Measurements from ENCODE around the gene ITPA.
A peak's percentile ranks its signal among the peaks of the same experiment; 100 is the strongest.
"Not testable (repeated sequence)": the region's sequence is repeated elsewhere in the genome, so short reads cannot be mapped to it uniquely, and the experiment has no call there.

Gene ITPA

DNA sequence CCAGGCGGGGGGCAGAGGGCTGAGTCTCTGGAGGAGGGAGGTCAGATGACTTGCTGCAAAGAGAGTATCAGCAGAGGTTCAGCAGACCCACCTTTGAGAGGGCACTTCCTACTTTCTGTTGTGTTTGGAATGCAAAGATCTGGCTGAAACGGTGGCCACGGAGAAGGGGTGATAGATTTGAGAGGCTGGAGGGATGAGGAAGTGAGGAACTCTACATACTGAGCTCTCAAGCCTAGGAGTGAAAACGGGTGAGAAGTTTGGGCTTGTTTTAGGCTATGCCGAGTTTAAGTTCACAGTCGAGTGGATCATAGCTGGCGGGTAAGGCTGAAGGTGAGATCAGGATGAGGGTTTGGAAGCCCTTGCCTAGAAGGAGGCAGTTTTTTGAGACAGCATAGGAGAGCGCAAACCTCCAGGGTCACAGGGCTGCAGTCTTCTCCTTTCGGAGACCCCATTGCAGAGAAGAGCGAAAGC is 477 bp upstream of the ITPA start:
- FAIRE-seq: no peak
- no peak for DNase-seq (ENCODE audit: insufficient read length, low spot score)
- TF ChIP-seq, protein P1, sequence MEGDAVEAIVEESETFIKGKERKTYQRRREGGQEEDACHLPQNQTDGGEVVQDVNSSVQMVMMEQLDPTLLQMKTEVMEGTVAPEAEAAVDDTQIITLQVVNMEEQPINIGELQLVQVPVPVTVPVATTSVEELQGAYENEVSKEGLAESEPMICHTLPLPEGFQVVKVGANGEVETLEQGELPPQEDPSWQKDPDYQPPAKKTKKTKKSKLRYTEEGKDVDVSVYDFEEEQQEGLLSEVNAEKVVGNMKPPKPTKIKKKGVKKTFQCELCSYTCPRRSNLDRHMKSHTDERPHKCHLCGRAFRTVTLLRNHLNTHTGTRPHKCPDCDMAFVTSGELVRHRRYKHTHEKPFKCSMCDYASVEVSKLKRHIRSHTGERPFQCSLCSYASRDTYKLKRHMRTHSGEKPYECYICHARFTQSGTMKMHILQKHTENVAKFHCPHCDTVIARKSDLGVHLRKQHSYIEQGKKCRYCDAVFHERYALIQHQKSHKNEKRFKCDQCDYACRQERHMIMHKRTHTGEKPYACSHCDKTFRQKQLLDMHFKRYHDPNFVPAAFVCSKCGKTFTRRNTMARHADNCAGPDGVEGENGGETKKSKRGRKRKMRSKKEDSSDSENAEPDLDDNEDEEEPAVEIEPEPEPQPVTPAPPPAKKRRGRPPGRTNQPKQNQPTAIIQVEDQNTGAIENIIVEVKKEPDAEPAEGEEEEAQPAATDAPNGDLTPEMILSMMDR (IDR thresholded peaks at IDR 0.05; ENCODE audit: insufficient read depth, missing control alignments): no peak

DNA sequence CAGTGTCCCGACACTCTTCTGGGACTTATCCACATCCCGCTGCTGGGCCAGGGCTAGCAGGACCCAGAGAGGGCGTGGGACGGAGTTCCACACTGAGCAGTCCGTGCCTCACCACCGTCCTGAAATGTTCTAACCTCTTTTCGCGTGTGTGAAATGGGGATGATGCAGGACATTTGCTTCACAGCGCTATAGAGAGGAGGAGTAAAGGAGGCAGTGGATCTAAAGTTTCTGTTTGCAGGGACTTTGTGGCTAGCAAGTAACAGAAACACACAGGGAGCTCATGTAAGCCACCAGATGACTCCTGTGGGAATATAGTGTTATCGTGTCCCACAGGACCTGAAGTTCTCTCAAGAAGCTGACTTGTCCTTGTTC is 634 bp downstream of the ITPA start:
- TF ChIP-seq, protein P1 (IDR thresholded peaks at IDR 0.05; ENCODE audit: insufficient read depth, missing control alignments): no peak
- no peak for DNase-seq (ENCODE audit: insufficient read length, low spot score)
- FAIRE-seq: no peak

DNA sequence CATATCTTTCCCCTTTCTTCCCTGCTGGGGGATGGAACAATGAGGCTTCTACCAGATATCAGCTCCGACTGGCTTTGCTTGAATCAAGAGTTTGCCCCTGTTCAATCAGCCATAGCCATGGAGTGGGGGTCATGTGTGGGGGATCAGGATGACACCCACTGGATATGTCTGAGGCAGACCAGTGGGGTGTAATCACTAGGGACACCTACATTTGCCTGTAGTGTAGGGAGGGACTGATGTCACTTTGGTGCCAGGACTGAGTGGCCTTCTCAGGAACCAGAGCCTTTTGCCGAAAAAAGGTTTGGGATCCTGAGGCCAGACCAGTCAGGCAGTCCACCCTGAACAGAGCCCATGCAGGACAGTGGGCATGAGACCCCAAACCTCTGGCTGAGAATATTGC is 1.0 kb downstream of the ITPA start:
- FAIRE-seq (no peak), DNase-seq (ENCODE audit: insufficient read length, low spot score) (no peak)
- TF ChIP-seq, protein P1 (IDR thresholded peaks at IDR 0.05; ENCODE audit: insufficient read depth, missing control alignments): no peak

DNA sequence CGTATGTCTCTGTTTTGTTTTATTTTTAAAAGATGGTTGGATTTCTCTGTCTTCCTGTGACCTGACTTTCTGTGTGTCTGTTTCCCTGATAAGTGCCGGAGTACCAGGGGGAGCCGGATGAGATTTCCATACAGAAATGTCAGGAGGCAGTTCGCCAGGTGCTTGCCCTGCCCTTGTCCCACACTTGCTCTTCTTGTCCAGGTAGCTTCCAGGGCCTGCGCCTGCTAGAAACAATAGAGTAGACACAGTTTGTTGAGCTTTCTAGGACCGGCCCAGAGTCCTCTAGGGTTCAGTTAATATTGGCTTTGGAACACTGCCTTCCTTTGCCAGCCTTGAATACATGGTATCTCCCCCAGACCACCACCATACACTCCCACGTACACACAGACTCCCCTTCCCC is 3.9 kb downstream of the ITPA start:
- DNase-seq (ENCODE audit: insufficient read length, low spot score) (no peak), FAIRE-seq (no peak)
- TF ChIP-seq, protein P1 (IDR thresholded peaks at IDR 0.05; ENCODE audit: insufficient read depth, missing control alignments): no peak

DNA sequence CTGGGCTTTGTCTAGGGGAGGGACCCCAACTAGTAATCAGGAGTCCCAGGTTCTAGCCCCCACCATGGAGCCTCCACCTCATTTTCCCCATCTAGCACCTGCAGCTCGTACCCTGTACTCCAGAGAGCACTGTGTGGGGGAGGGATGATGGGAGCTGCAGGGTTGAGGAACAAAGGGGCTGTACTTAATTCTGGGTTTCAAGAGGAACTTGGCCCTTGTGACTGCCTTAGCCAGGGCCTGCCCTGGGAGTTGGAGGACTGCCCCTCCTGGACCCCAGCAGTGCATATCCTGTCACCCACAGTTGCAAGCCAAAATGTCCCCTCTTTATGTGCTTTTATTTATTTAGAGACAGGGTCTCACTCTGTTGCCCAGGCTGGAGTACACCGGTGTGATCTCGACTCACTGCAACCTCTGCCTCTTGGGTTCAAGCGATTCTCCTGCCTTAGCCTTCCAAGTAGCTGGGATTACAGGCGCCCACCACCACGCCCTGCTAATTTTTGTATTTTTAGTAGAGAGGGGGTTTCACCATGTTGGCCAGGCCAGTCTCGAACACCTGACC is 6.1 kb downstream of the ITPA start:
- not testable (repeated sequence) for FAIRE-seq; DNase-seq (ENCODE audit: insufficient read length, low spot score)

DNA sequence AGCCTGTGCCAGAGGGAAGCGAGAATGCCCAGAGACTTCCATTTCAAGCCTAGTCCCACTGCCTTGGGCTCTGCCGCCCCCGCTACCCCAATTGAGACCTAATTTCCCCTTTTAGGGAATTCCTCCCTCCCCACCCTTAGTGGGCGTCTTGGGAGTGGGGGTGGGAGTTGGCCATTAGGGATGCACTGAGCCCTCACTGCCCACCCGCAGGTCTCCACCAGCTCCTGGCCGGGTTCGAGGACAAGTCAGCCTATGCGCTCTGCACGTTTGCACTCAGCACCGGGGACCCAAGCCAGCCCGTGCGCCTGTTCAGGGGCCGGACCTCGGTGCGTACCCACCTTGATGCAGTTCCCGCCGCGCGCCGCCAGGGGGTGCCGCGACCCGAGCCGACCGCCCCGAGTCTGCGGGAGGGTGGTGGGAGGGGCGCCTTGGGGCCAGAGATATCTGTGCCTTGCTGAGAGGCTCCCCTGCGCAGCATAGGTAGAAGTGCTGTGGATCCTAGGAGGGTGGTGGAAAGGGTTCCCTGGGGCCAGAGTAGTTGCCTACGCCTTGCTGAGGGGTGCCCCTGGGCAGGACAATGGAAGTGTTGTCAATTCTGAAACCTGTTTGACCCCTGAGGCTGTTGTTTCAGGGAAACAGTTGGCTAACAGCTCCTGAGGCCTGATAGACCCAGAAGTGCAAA is 9.2 kb downstream of the ITPA start:
- no peak for FAIRE-seq
- TF ChIP-seq, protein P1 (IDR thresholded peaks at IDR 0.05; ENCODE audit: insufficient read depth, missing control alignments): peak; percentile 62
- DNase-seq (ENCODE audit: insufficient read length, low spot score): peak; percentile 50

DNA sequence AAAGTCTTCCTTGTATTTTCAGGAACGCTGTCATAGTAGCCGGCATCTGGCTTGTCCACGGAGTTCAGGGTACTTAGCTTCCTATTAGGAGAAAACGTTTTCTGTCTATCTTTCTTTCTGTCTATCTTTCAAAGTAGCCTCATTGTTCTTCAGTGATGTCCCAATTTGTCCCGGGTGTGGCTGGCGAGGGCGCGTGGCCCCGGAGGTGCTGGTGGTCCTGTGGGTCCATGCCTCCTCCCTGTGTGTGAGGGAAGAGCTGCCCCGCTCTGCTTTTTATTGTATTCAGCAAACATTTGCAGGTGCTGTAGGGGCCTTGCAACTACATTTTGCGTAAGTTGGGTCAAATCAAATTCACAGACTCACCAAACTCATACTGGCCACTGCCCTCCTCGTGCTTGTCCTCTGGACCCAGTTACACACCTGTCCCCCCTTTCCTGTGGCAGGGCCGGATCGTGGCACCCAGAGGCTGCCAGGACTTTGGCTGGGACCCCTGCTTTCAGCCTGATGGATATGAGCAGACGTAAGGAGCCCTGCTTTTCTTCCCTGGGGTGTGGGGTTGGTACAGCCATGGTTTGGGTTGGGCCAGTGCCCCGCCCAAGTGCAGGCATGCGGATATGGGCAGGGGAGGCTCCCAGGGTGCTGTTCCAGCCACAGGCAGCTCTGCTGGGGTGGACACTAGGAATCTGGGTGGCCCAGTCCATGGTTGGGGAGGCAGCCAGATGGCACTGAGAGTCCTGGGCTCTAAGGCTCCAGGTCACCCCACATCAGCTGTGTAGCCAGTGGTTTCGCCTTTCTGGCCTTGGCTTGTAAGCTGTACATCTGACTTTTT is 12.3 kb downstream of the ITPA start:
- no peak for FAIRE-seq
- TF ChIP-seq, protein P1 (IDR thresholded peaks at IDR 0.05; ENCODE audit: insufficient read depth, missing control alignments): no peak
- no peak for DNase-seq (ENCODE audit: insufficient read length, low spot score)
